ENCODE data around the gene ANKRD22.

ANKRD22 gene

DNA sequence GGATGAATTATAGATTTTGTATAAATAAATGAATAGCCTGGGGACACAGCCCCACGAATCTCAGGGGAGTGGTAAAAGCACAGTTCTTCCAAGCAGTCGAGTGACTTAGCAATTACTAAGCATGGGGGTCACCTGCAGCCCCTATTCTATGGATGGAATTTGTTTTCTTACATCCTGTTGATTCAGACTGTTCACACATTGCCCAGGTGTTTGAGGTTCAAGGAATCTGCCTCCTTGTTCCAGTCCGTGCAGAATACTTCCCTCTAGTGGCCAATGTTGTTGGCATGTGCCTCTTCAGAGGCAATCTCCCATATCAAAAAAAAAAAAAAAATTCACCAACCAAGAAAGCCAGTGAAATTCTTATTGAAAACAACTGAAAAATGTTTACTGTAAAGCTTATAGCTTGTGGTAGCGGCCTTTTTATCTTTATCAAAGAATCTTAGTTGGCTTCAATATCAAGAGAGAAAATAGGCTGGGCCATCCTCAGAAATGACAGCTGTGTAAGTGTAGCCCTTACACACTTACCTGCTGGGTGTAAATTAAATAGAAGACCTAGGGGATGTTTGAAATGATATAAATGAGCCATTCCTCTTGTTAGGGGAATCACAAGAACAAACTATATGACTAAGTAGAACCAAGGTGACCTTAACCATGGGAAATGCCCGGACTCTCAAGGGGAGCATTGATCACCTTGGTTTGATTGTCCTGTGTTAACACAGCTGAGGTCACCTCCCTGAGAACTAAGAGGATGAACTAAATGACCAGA is 41.3 kb downstream of the ANKRD22 start:
- peak; percentile 68 for DNase-seq

DNA sequence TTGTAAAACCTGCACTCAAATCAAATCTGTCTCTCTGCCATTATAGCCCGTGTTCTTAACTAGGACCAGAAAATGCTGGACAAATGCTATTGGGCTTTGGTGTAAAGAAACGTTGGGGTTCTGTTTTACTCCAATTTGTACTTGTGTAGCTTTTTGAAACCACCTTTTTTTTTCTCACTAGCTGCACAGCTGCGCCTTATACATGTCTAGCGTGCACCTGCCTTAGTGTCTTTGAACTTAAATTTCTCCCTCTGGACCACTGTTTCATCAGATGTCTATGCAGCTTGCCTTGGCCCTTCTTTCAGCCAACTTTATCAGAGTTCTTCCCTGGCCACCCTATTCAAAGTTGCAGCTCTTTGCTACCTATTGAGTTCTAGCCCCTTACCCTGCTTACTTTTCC is 42.0 kb downstream of the ANKRD22 start:
- in situ Hi-C loops (cut with HindIII; ENCODE audit: low pct_ligation_motif_present, low pct_unique_long_range_greater_than_20kb, low sequenced_read_pairs): no loop called here
- DNase-seq: no peak

More for the DNA sequence above, 41.3 kb downstream of the ANKRD22 start:
- in situ Hi-C loops (cut with HindIII; ENCODE audit: low pct_ligation_motif_present, low pct_unique_long_range_greater_than_20kb, low sequenced_read_pairs): no loop called here

DNA sequence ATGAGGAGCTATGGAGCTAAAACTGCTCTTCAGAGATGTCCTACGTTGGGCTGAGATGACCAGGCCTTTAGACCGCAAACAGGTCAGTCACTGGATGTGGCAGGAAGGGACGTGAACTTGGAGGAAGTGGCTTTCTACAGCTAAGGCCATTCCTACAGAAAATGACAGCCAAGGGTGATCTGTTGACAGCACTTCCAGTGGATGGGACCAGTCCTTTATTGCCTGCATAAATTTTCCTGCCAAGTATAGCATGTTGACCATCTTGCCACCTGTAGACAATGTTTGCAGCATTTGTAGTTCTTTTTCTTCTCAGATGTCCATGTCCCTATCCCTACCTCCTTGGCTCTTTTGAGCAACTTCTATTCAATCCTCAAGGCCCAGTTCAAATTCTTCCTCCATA is 45.7 kb downstream of the ANKRD22 start:
- DNase-seq: no peak
- in situ Hi-C loops (cut with HindIII; ENCODE audit: low pct_ligation_motif_present, low pct_unique_long_range_greater_than_20kb, low sequenced_read_pairs): no loop called here

DNA sequence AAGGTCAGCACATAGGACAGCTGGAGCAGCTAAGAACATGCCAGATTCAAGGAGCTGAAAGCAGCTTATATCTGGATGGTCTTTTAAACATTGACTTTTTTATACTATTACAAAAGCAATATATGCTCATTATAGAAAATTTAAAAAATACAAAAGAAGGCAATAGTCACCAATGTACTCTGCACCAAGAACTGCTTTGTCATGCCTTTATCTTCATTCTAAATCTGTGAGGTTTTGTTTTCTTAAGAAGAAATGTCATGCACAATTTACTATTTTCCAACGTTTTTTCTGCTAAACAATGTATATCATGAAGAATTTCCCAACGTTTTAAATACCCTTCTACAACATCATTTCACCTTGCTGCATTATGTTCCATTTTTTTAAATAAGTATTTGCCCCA is 46.3 kb downstream of the ANKRD22 start:
- in situ Hi-C loops (cut with HindIII; ENCODE audit: low pct_ligation_motif_present, low pct_unique_long_range_greater_than_20kb, low sequenced_read_pairs): no loop called here
- DNase-seq: no peak

DNA sequence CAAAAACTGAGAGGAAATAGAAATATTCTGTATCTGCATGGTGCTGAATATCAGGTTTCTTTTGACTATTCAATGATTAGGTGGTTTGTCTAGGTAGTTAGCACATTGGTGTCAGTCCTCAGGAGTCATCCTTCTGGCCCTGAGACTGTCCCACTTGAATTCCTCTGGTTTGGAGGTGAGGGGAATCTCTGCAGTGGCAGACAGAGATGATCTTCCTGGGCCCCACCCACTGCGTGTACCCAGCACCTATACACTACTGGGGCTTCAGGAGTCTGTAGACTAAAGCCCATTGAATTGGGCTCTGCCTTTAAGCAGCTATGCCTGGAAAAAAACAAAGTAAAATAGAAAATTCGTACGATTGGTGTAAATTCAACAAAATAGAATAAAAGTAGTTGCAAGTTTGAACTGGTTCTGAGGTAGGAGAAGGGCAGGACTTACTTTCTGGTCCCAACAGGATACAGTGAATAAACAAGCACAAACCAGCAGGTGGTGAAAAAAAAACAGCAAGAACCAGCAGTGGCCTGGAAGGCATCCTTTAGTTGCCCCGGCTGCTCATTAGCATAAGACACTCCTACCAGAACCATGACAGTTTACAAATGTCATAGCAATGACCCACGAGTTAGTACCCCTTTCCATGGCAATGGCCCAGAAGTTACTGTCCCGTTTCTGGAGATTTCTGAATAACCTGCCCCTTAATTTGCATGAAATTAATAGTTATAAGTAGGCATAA is 47.4 kb downstream of the ANKRD22 start:
- no peak for DNase-seq
- in situ Hi-C loops (cut with HindIII; ENCODE audit: low pct_ligation_motif_present, low pct_unique_long_range_greater_than_20kb, low sequenced_read_pairs): no loop called here

DNA sequence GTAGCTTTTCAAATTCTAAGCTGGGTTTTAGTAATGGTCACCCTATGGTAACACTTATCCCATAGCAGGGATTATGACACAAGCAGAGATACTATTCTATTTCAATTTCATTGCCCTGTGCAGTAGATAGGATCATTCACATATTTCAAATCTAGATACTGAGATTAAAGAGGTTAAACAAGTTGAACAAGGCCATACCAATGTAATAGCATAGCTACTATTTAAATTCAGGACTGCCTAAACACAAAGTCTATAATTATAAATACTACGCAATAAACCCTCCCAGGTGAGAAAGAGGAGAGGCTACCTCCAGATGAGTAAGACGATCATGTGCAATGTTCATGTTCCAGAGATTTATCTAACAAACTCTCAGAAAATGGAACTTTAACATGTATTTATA is 48.0 kb downstream of the ANKRD22 start:
- no peak for DNase-seq
- in situ Hi-C loops (cut with HindIII; ENCODE audit: low pct_ligation_motif_present, low pct_unique_long_range_greater_than_20kb, low sequenced_read_pairs): no loop called here

DNA sequence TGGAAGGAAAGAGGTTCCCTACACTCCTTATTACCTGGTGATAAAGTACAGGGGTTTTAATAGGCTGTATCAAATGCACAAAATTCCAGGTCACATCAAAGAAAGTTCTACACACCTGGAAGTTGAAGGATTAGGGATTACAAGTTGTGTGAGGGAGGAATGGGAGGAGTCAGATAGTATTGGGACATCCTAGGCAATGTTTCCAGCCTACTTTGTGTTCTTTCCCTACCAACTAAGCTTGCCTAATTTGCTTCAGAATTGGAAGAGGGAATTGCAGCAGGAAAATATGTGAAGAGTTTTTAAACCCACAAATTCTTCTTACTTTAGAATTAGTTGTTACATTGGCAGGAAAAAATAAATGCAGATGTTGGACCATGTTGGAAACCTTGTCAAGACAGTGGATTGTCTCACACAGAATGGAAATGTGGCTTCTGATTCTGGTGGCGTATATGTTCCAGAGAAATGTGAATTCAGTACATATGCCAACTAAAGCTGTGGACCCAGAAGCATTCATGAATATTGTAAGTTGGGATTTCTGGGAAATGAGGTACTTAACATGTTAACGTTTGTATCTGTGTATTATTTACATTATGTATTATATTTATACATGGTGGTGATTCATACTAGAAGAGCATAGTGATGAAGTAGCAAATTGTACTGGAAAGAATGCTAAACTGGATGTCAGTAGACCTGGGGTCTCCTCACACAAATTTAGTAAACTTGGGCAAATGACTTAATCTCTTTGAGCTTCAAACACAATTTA is 48.9 kb downstream of the ANKRD22 start, which contains the start of gene LIPM:
Gene LIPM (plus strand): TSS at position 208 of the 763 bp plus-strand sequence. CDS start 167 bp downstream, at position 375.
- DNase-seq: no peak
- in situ Hi-C loops (cut with HindIII; ENCODE audit: low pct_ligation_motif_present, low pct_unique_long_range_greater_than_20kb, low sequenced_read_pairs): no loop called here

DNA sequence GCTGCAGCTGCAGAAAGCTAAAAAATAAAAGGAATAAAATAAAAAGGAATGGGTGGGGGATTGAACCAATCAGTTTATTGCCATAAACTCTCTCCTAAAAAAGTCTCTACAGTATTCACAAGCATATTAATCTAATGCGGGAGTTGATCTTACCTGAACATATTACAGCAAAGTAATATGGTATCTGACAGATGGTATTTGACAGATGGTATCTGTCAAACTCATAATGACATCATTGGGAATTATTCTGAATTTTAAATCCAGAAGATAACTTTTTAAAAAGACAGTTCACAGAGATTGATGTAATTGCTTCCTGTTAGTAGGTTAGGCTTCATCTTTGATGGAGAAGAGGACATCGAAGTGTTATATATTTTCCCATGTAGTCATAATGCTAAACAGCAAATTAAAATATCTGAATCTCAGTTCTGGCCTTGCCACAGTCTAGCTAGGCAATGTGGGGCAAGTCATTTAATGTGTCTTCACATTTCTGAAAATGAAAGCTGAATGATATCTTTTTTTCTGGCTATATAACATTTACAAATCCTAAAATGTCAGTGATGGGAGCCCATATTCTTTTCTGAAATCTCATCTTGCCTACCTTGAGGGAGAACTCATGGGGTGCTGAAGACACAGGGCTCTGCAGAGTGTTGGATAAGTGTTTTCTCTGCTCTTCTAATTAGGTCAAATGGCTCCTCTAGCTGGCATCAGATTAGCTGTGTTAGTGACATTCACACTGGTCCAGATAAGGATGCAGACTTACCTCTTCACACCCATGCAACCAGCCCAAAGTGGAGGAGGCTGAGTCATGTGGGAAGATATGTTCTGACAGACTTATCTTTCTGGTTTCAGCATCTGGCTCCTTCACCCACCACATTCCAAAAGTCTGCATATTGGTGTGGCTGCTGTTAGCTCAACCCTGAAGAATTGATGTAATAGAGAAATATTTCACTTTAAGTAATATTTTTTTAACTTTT is 51.2 kb downstream of the ANKRD22 start:
- in situ Hi-C loops (cut with HindIII; ENCODE audit: low pct_ligation_motif_present, low pct_unique_long_range_greater_than_20kb, low sequenced_read_pairs): no loop called here
- no peak for DNase-seq

DNA sequence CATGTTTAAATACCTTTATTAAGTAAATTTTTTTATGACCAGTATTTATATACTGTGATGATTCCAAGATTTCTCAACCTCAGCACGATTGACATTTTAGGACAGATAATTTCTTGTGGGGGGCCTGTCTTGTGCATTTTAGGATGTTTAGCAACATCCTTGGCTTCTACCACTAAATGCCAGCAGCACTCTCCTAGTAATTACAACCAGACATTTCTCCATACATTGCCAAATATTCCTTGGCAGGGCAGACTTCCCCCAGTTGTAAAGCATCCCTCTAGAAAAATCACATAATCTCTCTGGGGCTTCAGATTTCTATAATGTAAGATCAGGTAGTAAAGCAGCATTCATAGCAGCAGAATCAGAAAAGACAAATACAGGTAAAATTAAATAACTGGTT is 56.9 kb downstream of the ANKRD22 start:
- DNase-seq: no peak
- in situ Hi-C loops (cut with HindIII; ENCODE audit: low pct_ligation_motif_present, low pct_unique_long_range_greater_than_20kb, low sequenced_read_pairs): no loop called here

DNA sequence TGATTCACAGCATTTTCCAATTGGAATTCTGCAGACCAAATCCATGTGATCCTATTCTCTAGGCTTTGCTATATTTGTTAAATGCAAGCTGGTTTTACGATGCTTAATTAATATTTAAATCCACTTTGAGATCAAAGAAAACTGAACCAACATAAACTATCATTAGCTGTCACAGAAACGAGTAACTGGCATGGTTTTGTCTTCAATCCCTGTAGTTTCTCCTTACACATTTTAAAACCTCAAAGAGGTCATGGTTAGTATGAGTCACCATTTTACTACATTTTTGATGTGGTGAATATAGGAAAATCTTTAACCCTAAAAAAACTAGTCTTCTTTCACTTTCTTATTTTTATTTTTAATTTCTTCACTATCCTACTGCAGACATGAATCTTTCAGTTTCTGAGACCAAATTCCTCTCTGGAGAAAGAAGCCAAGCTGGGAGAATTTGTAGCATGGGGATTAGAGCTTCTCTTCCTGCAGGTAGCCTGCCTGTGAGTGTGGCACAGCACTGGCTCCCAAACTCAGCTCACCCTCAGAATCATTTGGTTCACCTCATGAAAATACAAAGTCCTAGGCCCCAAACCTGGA is 57.8 kb downstream of the ANKRD22 start:
- in situ Hi-C loops (cut with HindIII; ENCODE audit: low pct_ligation_motif_present, low pct_unique_long_range_greater_than_20kb, low sequenced_read_pairs): no loop called here
- DNase-seq: peak; percentile 53

DNA sequence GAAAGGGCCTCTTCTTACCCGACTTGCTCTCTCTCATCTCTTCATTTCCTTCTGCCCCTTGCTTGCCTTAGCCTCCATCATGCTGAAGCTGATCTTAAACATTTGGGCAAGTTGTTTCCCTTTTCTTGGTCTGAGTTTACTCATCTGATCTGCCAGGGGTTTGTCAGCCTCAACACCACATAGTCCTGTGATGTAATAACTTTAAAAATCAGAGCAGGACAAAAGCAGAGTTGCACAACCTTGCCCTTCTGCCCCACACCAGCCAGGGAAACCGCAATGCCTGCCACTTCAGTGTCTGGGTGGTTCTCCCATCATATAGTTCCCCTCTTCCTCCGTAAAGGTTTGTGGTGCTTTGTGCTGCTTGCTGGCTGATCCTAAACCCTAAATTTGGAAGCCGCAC is 59.0 kb downstream of the ANKRD22 start:
- in situ Hi-C loops (cut with HindIII; ENCODE audit: low pct_ligation_motif_present, low pct_unique_long_range_greater_than_20kb, low sequenced_read_pairs): no loop called here
- no peak for DNase-seq

DNA sequence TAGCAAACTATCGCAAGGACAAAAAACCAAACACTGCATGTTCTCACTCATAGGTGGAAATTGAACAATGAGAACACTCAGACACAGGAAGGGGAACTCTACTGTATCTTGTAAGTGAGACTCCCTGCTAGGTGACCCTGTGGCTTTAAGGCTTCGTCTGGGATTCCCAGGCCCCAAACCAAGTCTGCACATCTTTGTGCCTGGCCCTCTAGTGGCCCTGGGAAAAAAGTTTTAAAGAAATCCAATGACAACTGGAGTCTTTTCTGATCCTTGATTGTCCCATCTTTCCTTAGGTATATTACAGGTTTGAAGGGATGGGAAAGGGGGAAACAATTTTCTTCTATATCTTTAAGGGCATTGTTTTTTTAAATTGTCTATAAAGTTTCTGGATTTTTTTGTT is 59.7 kb downstream of the ANKRD22 start:
- in situ Hi-C loops (cut with HindIII; ENCODE audit: low pct_ligation_motif_present, low pct_unique_long_range_greater_than_20kb, low sequenced_read_pairs): no loop called here
- DNase-seq: peak; percentile 55

DNA sequence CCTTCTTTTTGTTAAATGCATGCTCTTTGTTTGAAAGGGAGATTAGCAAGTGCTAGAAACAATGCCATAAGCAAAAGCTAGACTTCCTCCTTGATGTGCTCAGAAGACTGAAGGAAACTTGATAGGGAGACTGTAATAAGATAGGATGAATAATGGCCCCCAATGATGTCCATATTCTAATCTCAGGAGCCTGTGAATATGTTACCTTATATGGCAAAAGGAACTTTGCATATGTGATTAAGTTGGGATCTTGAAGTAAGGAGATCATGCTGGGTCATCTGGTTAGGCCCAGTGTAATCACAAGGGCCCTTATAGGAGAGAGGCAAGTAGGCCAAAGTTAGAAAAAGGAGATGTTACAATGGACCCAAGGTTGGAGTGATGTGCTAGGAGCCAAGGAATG is 62.7 kb downstream of the ANKRD22 start:
- in situ Hi-C loops (cut with HindIII; ENCODE audit: low pct_ligation_motif_present, low pct_unique_long_range_greater_than_20kb, low sequenced_read_pairs): no loop called here
- no peak for DNase-seq

DNA sequence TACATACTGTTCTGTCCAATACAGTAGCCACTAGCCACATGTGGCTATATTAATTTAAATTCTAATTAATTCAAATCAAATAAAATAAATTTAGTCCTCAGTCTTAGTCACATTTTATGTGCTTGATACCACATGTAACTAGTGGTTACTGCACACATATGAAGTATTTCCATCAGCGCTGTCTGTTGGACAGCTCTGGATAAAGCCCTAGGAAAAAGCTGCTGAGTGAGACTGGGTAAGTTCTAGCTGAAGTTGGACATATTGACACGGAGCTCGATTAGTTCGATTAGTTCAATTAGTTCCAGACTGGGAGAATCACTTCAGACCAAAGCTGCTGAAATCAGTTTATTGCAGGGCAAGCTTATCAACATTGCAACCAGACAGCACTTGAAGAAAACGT is 64.2 kb downstream of the ANKRD22 start:
- no peak for DNase-seq
- in situ Hi-C loops (cut with HindIII; ENCODE audit: low pct_ligation_motif_present, low pct_unique_long_range_greater_than_20kb, low sequenced_read_pairs): no loop called here

DNA sequence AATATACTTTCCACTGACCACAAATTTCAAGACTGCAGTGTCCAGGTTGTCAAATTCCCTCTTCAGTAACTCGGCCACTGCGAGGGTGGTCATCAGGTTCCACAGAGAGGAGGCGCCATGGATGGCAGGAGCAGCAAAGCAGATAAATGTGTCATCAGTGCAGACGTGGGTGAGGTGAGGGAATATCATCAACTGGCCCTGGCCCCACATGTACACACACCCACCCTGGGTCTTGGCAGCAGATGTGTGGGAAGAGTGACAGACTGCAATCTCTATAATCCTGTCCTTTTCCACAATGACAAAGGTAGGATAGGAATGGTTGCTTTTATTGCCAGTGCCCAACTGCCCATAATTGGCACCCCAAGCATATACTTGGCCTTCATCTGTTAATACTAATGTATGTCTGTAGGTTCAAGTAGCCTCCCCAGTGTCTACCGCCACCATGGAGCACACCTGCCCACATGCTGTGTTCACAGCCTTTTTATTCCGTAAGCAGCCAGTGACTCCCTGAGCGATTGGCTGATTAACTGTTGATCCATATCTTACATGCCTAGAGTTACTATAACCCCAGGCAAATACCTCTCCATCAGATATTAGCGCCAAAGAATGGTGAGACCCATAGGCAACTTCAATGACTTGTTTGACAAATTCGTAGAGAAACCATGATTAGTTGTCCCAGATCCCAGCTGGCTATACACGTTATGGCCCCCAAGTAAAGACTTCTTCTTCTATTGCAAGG is 65.4 kb downstream of the ANKRD22 start:
- DNase-seq: no peak
- in situ Hi-C loops (cut with HindIII; ENCODE audit: low pct_ligation_motif_present, low pct_unique_long_range_greater_than_20kb, low sequenced_read_pairs): no loop called here

DNA sequence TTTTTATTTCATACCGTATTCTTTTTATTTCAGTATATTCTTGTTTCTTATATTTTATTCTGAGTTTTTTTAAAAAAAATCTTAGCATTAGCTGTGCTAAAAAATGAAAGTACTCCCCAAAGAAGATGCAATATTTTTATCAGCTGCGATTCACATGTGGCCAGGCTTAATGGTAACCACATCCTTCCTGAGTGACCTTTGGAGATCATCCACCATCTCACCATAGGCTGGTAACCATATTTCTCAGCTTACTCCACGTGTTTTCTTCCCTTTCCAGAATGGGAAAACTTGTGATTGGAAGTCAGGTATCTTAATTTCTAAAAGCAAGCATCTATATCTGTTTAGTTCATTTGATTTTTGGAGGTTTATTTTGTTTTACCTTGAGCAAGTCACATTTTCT is 67.9 kb downstream of the ANKRD22 start:
- DNase-seq: no peak
- in situ Hi-C loops (cut with HindIII; ENCODE audit: low pct_ligation_motif_present, low pct_unique_long_range_greater_than_20kb, low sequenced_read_pairs): no loop called here

DNA sequence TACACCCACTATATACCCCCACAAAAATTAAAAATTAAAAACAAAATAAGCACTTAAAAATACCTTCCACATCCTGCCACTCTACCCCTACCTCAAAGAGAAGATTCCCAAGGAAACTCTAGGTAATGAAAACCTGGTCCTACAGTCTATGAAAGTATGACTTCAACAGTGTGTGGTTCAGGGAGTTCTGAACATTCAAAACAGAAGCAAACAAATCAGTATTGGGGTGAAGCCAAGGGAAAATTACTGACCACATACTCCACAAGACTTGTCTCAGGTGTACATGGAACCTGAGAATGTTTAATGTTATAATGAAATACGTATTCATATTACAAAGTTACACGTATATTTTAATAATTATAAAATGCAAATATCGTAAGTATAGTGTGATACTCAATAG is 69.4 kb downstream of the ANKRD22 start:
- in situ Hi-C loops (cut with HindIII; ENCODE audit: low pct_ligation_motif_present, low pct_unique_long_range_greater_than_20kb, low sequenced_read_pairs): no loop called here
- no peak for DNase-seq

All from ACHN (cell line).